Left lung (tissue), 10 donors: ENCODE measurements around the gene DHRSX. TPM values are rescaled to one million over a fixed set of nuclear protein-coding genes. Genes with fewer than 3 reads are reported as not detected.

Experiments used
- ATAC-seq: fragments of 200-7000 bp; cut with Tn5 transposase; one replicate; pipeline ENCODE4 v1.9.1; 2020; ENCODE audit warnings: moderate library complexity
- DNase-seq, 4 donors: peaks; one replicate each; pipeline ENCODE4 v3.0.0-alpha.2; 2013 to 2020
- H3K27ac ChIP-seq, 2 donors: fragments of 200-600 bp; sonication (generic) in 1 of 2; one replicate each; pipeline versions ENCODE4 v1.5.0 to v1.8.0; 2020 to 2021
- H3K27me3 ChIP-seq, 2 donors: fragments of 200-600 bp; sonication (generic) in 1 of 2; one replicate each; pipeline versions ENCODE4 v1.5.0 to v1.8.0; 2020 to 2021
- H3K36me3 ChIP-seq, 2 donors: fragments of 200-600 bp; sonication (generic) in 1 of 2; one replicate each; pipeline versions ENCODE4 v1.5.0 to v1.8.0; 2020 to 2021
- H3K4me1 ChIP-seq, 2 donors: fragments of 200-600 bp; one replicate each; pipeline ENCODE4 v1.8.0; 2021
- H3K4me3 ChIP-seq, 2 donors: fragments of 200-600 bp; sonication (generic) in 1 of 2; one replicate each; pipeline versions ENCODE4 v1.5.0 to v1.8.0; 2020 to 2021; ENCODE audit warnings: mild to moderate bottlenecking in 1 of 2
- H3K9me3 ChIP-seq, 2 donors: fragments of 200-600 bp; sonication (generic) in 1 of 2; one replicate each; pipeline versions ENCODE4 v1.5.0 to v1.8.0; 2020 to 2021
- CTCF ChIP-seq, 2 donors: fragments of 200-600 bp; sonication (generic) in 1 of 2; IDR thresholded peaks; one replicate each; pipeline versions ENCODE4 v1.5.0 to v1.8.0; 2021; ENCODE audit warnings: antibody characterized with exemption in 2 of 2
- intact Hi-C, 2 donors: fragments of 100-400 bp; cut with DNase I; formaldehyde crosslinking; loops; one replicate each; pipeline versions ENCODE4 v1.11.2 to v1.14.2; 2022
- polyA plus RNA-seq, 6 donors: library from polyadenylated mRNA; unstranded; fragments of 120-200 nt; gene quantifications; one replicate each; pipeline ENCODE4 v1.2.1, GENCODE V29; 2013; ENCODE audit not compliant: insufficient read length in 6 of 6
- total RNA-seq, 2 donors: library from RNA; stranded (reverse); fragmentation: NEBNext Ultra II Directional; extraction: Animal tissue kit (Norgen Biotek cat#: 25700); gene quantifications; one replicate each; pipeline ENCODE4 v1.2.1, GENCODE V29; 2021
- donor health status: DM: no; HTN: yes; CAD: no.
- donor health status: DM: no; HTN: no; CAD: no.

Gene DHRSX
- total and polyA plus RNA-seq, 8 donors: 20.2 to 31.5 (median 26.8) TPM

- Histone ChIP-seq H3K4me3 (no peak overlapping the region), H3K4me1 (no peaks in the 10 kb centered on the region), H3K27ac (no peak overlapping the region), H3K27me3 (no peaks in the 10 kb centered on the region), H3K36me3 (no peaks in the 10 kb centered on the region), H3K9me3 (peaks cover 0 to 15% of the 10 kb centered on the region in 2 donors)
- intact Hi-C loops: no loop called here
- TF ChIP-seq CTCF (IDR thresholded peaks at IDR 0.05): no peak
- no peak for DNase-seq
- no peak for ATAC-seq
Measured at GRCh38 chrX:2172359-2172758, 328.4 kb downstream of the DHRSX start.

Other genes with a start within 250 kb of the DHRSX start
- gene ZBED1, start within 50 bp of the DHRSX start, total RNA-seq: 10 to 100 TPM; 32.2 to 37.5 TPM
- gene ZBED1, start within 50 bp of the DHRSX start, polyA plus RNA-seq: 10 to 100 TPM; 26.1 to 40.2 (median 29.8) TPM
- 100 to 1,000 TPM; 211 to 288 TPM for gene CD99, start 190.3 kb upstream of the DHRSX start, total RNA-seq
- gene CD99, start 190.3 kb upstream of the DHRSX start, polyA plus RNA-seq: 100 to 1,000 TPM; 176 to 313 (median 235) TPM